Right kidney (tissue), 1 donor: ENCODE measurements around the gene NCAM1.

Experiments
- DNase-seq: peaks from one replicate; pipeline ENCODE4 v3.0.0-alpha.2; 2016

The NCAM1 gene

DNA sequence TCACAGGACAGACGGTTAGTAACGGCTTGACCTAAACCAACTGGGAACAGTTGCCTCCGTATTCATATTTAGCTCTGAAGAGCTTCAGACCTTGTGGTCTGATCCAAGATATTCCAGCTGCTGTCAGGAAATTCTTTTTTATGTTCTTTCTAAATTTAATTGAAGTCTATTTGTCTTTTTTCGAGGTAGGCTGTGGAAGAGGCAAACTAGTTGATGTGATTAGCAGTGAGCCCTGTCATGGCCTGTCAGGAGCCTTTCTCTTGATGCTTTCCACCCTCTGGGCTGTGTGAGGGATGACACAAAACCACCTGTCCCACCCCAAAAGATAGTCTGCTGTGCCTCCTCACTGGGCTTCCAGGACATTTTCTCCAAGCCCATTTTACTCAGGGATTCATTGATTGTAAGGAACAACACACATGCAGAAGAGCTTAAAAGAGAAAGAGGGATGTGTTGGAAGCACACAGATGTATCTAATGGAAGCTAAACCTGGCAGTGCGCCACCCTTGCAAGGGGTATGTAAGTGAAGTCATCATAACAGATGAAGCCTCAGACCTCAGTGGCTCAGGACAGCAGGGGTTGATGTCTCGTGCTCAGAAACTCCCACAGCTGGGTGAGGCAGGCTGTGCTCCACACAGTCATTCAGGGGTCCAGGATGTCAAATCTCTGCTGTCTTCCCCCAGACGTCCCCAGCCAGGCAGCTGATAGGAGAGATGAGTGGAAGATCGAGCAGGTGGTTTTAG lies 170.0 kb downstream of the NCAM1 start:
- no peak for DNase-seq

DNA sequence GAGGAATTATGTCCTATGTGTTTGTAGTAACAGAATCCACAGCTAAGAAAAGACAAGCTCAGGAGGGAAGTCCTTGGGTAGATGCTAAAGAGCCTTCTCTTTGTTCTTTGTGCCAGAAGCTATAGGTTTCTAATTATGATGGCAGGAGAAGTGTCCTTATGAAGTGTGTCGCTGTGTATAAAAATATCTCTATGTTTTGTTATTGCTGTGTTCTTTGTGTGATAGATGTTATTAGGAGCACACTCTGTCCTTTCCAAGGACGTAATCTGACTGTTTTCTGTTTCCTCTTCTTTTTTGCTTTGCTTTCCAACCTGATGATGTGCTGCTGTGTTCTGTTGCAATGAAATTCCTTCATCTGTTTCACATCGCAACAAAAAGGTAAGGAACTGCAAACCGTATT lies 171.9 kb downstream of the NCAM1 start:
- no peak for DNase-seq

DNA sequence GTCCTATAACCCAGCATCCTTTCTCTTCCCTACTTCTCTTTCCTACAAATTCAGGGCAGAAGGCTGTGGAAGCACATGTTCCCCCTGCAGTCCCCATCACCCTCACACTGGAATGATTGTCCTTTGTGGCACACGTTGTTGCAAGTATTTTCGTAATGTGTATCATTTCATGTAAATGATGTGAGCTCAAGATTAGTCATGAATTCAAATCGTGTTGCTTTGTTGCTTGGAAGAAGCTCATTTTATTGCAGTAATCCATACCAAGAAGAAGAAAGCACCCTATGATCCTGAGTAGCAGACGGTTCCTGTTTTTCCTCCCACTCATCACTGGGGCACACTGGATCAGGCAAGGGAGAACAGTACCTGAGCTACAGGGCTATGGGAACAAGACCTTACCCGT lies 173.4 kb downstream of the NCAM1 start:
- DNase-seq = no peak

DNA sequence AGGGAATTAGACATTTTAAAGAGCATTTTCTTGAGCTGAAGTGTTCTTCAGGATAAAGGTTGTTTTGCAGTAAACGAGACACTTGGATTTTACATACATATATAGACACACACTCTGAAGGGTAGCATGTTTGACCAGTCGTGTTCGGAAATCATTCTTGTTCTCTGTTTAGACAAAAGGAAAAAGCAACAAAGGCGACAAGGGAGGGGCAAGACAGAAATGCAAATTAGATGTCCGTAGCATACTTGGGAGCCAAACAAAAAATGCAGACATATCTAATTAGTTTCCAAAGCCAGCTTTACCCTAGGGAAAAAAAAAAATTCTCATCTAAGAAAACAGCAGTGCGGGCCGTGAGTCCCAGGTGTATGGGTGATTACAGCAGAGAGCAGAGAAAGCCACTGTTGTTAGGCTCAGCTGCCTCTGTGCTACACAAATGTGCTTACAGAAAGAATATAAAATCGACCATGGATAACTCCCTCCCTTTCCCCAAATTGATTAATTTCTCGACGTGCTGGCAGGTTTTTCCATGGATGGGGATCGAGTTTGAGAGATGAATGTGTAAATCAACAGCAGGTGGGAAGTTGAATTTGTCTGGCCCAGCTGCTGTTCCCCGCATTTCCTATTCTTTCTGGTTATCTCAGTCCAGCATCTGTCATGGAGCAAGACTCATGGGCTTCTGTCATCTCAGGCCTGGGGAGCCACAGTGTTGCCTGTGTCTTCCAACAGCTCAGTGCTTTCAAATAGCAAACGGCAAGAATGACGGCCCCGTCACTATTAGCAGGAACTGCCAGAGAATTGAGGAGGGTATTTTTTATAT lies 176.7 kb downstream of the NCAM1 start:
- no peak for DNase-seq

DNA sequence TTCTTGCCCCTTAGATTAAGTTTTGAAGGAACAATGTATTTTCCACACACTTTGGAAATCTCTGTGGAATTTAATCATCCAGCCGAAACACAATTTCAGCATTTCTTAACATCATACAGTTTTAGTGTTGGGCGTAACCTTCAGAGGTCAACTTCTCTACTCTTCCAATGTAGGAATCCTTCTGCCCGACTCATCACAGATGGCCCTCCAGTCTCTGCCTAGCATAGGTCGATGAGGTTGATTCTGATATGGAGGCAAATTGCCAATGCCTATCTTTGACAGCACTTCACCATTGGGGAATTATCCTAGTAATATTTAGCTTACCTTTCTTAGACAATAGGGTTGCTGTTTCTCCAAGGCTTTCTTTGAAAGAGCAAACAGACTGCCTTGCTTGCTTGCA lies 177.5 kb downstream of the NCAM1 start:
- no peak for DNase-seq

DNA sequence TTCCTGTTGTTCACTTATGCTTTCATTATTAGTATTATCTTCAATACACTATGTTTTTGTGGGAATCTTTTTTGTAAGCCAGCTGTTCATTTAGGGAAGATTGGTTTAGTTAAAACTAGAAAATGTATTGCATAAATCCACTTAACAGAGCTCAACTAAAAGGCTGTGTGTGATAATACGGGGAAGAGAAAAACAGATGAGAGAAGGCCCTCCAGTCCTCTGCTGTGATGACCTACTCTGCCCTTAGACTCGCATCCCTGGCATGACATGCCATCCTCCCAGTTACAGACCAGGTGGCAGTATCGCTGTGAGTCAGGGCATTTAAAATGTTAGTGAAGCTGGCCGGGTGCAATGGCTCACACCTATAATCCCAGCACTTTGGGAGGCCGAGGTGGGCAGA lies 179.8 kb downstream of the NCAM1 start:
- no peak for DNase-seq

DNA sequence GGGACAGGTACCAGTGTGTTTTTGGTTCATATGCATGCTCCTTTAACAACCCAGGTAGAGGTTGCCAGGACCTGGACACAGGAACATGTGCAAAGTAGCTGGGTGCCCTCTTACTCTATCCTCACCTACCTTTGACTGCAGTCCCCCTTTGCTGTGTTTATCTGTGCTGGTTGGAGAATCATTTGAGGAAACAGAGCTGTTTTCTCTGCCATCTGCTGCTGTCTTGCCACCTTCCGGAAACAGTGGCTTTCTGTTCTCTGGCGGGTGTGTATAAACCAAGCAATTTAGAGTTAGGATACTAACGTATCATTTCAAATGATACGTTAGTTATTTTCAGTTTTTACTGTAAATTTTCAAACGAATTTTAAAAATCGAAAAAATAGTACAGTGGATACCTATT lies 181.3 kb downstream of the NCAM1 start:
- no peak for DNase-seq

DNA sequence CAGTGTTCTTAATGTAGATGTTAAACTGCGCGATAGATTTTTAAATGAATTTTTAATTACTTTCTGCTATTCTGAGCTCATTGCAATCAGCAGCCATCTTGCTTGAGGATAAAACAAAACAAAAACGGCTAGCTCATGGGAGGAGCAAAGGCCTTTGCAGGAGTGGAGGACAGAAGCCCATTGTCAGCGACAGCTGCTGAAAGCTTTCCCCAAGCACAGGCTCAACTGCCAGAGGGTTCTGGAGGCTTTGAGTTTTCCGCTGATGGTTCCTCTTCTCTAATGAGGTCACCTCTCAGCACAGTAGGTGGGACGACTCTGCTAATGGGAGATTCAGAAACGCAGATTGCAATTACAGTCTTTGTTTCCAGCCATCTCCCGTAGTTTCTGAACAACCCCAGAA lies 186.0 kb downstream of the NCAM1 start:
- no peak for DNase-seq

DNA sequence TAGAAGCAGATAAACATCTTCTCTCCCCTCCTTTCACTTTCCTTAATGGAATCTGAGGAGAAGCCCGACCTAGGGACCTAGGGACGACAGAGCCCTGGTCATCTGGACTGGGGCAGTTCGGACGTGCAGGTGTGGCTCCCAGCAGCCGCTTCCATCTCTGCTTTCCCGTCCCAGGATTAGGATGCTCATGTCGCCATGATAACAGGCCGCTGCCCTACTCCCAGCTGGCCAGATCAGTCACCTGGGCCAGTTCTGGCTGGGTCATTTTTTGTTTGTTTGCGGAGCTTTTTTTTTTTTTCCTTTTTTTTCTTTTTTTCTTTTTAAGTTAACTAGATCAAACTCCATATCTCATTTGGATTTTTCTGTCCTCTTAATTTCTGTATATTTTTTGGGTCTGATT lies 186.9 kb downstream of the NCAM1 start:
- DNase-seq = no peak

DNA sequence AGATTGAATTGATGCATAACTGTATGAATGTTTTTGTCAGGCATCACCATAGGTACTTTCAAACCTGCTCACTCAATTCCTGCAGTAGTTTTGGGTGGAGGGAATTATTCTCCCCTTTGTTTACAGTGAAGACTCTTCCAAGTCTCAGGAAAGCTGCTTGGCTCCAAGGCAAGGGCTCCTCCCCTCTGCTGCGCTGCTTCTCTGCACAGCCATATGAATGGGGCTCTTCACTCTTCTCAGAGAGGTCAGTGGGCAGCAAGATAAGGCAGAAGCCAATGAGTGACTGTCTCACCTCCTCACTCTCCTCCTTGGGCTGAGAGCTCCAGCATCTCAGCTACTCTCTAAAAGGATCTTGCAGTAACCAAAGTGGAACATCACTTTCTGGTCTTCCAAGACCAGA lies 187.4 kb downstream of the NCAM1 start:
- no peak for DNase-seq

DNA sequence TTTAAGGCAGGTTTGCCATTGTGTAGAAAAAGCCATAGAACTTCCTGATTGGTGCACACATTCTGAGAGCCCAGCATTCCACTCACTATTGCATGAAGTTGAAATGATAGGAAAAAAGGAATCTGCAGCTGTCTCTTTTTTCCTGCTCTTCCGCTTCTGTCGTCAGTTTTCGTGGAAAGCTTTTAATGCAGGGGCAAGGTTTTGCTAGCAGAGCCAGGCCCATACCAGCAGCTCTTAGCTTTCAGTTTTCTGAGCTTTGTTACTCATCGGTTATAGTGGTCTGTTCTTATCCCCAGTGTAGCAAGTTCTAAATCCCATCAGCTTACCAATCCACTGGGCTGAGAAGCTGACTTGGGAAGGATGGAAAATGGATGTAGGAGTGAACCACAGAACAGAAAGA lies 190.3 kb downstream of the NCAM1 start:
- no peak for DNase-seq

DNA sequence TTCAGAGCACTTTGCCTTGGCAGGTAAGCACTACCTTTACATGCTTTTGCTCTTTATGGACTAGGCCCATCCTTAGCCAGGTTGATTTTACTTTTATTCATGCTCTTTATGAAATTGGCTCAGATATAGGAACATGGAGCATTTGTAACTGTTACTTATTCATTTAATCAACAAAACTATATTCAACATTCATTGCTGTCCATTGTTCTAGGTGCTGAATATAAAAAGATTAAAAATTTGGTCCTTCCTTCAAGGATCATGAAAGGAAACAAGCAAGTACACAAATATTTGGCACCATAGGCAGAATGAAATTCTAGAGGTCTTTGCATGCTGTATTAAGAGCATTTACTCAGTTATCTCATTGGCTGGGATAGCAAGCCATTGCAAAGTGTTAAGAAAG lies 191.3 kb downstream of the NCAM1 start:
- no peak for DNase-seq

DNA sequence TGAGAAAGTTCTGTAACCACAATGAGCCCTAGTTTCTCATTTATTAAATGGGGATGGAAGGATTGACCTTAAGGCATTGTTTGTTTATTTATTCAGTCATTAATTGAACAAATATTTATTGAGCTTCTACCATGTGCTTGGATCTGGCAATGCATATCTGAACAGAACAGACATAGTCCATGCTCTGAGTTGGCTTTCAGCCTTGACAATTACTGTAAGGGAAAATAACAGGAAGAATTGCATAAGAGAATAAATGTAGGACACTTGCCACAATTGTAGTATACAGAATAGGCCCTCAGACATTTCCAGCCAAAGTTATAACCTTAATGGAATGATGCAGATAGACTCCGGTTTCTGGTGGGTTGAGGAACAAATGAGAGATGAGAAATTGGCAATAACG lies 192.6 kb downstream of the NCAM1 start:
- no peak for DNase-seq

DNA sequence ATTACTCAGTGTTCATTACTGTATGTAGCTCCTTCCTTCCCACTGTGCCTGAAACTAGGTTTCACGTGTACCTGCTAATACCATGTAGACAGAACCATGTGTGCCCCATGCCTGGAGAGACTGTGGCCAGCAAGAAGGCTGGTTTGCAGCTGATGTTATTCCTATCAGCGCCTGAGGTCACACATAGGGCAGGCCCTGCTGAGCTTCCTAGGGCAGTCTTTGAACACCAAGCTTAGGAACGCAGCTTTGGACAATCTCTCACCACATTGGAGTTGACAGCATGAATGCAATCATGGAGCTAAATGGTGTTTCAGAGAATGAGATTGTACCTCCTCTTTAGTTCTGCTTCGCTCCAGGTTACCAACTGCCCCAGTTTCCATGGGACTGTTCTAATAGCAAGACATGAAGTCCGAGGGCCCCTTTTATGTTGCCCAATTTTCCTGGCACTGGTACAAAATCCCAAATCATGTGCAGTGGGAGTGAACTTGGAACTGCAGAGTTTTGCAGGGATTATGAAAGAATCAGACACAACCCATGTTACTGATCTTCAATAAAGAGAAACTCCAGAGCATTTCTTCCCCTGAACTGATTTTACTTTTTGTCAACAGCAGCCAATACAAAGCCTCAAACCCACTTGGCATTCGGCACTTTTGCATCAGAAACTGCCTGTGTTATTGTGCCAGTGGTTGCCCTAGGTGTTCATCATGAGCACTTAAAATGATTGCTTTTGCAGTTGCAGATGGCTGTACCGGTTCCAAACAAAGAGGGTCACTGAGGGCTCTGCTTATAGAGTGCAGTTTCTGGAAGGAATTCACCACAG lies 199.0 kb downstream of the NCAM1 start:
- DNase-seq = no peak

DNA sequence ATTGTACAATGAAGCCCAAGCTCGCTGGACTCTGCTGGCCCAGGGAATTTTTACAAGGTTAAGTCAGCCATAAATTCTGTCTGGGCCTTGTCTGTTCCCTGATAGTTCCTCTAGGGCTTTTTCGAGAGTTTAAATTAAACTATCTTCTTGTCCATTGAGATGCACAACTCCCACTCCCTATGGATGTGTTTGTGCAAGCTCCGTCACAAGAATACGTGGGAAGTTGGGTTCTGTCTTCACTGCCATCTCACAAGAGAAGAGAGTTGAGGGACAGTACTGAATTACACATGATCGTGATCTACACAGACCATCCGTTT lies 199.5 kb downstream of the NCAM1 start:
- DNase-seq = no peak

DNA sequence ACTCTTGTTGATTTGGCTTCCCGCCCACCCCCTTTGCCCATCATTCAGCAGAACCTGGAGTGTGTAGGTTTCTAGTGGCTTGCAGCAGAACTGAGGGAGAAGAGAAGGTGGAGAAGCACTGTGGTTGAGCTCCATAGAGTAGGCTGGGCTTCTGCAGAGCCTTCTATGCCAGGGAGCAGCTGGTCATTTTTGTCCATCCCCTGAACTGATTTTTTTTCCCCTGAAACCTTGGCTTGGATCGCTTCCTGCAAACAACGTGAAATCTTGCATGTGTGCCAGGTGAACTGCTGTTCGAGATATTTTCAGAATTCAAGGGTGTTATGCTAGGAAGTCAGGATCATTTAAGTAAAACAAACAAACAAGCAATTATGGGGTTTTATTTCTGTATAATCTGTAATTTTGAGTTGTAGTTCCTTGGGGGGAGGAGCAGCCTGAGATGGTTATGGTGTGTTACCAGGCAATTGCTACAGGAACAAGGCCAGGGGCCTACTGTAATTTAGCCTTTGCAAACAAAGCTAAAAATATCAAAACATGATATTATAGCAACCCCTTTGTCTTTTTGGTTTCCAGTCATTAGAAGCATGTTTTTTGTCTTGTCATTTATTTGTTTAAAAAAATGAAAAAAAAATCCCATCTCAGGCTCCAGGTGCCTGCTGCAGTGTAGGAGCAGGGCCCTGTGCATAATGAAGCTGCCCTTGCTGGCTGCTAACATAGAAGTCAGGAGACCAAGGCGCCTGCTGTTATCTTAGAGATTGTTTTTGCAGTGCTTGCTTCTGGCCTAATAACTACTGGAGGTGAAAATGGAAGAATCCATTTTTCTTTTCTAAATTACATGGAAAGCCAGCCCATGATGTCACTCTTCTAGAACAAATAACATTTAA lies 200.7 kb downstream of the NCAM1 start:
- no peak for DNase-seq

DNA sequence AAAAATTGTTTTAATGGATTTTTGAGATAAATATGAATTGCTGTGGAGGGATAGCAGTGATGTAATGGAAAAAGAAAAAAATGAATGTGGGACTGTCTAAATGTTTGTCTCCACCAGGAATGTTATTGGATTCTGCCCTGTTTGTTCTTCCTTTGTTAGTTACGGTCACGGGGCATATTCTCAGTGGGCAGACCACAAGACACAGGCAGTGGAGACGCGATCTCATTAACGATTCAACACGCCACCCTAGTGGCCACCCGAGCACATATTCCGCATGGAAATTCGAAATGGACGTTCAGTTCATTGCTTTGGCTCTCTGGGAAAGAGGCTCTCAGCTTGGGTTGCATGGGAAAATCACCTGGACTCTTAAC lies 201.4 kb downstream of the NCAM1 start:
- DNase-seq = no peak

DNA sequence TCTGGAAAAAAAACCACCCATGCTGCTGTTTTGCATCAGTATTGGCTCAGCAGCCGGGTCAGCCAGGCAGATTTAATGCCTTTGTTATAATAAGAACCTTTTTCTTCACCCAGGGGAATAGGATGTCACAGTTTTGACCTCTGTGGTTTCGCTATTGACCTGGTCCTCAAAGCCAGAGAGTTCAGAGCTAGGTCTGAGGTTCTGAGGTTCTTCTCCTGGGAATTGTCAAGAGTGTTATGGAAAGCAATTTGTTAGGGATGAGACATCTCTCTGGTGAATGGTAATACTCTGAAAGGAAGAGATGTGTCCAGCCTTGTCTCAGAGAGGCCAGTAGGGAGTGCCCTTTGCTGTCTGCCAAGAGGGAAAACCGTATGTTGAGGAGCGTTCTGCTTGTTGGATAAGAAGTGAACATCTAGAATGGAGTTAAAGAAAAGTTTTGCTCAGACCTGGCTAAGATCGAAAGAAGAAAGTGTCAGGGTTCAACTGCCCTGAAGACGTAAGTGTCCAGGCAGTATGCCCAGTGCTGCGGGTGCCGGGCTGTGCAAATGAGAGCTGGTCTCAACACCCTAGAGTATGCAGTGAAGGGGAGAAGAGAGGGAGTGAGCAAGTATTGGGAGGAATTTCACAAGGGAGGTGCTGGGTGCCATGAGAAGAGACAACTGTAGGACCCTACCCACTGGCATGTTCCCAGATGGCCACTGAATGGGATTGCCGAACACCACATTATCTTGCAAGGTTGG lies 202.2 kb downstream of the NCAM1 start:
- DNase-seq = no peak

DNA sequence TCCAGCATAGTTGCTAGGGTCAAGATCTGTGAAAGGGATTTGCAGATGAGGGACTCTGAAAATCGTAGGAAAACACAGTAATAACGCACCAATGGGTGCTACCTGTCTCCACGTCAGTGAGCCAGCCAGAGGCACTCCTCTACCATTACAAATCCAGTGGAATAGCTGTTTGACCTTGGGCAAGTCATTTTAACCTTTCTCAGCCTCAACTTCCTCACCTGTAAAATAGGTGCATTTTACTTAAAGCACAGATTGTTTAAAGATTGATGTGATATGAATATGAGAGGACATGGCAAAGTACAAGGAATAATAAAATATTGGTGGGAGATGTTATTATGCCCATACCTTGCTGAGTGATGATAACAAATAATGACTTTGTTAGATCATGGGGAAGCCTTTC lies 205.1 kb downstream of the NCAM1 start:
- no peak for DNase-seq

DNA sequence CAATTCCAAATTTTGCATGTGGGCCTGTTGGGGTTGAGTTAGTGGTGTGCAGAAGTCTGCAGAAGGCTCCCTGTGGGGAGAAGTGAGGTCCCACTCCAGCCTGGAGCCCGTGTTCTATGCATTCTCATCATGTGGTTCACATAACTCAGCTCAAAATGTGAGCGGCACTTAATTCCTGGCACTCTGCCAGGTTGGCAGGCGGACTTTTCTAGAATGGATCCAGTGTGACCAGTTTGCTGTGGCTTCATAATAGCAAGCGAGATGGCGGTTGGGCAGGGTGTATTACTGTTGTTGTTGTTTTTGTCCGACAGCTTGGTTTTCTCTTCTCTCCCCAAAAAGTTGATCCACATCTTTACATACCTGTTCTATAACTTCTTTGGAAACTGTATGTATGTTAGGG lies 206.4 kb downstream of the NCAM1 start:
- no peak for DNase-seq
